GM19238 (cell line): Measurements from ENCODE around the gene SMAD3.
A peak's percentile ranks its signal among the peaks of the same experiment; 100 is the strongest.

Experiments
- DNase-seq: peaks from one replicate; pipeline ENCODE4 v3.0.0; 2011; ENCODE audit warnings: low spot score; ENCODE audit not compliant: insufficient read length

SMAD3 gene

GRCh38 chr15:67161881-67162280 lies 96.5 kb downstream of the SMAD3 start:
- DNase-seq, result no peak

DNA sequence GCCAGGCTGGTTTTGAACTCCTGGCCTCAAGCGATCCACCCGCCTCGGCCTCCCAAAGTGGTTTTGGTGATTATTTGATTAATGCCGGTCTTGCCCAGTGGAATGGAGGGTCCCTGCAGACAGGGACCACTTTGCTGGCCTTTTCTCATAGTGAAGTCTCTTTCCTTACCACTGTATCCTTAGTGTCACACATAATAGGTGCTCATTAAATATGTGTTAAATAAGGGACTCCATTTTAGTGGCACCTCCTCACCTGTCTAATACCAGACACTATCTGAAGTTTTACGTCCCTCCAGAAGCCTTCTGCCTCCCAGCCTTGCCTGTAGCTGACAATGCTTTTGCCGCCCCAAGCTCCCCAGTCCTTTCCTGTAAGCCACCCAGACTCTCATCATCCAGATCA lies 97.8 kb downstream of the SMAD3 start:
- DNase-seq, result no peak

DNA sequence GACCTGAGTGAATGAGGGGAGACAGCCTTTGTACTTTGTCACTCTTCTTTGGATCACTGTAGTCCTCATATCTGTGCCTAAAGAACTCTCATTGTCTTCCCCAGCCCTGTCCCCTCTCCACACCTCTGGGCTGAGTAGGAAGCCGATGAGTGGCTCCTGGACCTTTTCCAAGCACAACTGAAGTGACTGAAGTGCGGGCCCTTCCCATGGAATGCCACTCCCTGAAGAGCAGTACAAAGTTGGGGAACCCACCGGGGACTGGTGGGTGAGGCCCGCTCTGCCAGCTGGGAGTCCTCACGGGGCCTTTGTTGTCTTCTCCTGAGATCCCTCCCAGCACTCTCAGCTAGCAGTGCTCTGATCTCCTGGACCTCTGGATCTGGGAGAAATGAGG lies 99.0 kb downstream of the SMAD3 start:
- no peak for DNase-seq

GRCh38 chr15:67164811-67165253 lies 99.4 kb downstream of the SMAD3 start:
- no peak for DNase-seq

DNA sequence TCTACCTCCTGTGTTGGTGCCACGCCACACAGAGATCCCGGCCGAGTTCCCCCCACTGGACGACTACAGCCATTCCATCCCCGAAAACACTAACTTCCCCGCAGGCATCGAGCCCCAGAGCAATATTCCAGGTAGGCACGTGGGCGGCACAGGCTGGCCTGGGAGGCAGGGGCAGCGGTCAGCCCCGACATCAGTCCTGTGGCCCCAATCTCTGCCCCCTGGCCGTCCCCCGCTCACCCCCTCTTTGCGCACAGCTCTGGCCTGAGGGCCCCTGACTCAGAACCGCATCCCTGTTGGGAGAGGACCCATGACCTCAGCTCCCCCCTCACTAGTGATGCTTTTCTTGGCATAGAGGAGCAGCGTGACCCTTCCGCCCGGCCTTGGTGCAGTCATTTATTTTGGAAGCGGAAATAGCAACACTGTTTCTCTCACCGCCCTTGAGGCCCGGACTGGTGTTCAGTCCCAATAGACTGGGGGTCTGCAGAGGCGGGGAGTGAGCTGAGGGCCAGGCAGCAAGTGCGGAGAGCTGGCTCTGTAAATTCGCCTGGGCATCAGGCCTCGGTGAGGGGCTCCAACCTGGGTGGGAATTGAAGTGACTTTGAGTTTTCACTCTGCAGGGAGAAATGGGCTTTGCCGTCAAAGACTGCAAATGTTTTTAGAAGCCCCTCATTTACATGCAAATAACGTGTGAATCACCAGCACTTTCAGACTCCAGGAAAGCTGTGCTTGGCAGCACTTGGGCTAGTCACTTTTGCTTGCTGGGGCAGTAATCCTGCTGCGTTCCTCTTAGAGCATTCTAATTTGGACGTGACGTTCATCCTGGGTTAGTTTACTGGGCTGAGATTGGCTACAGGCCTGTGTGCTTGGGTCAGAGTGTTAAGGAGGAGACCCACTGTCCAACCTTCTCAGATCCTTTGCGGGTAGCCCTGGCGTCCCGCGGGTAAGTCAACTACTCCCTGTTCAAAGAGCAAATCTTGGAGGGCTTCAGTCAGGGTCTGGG lies 100.2 kb downstream of the SMAD3 start:
- DNase-seq, result no peak

GRCh38 chr15:67166280-67167009 lies 101.0 kb downstream of the SMAD3 start:
- DNase-seq, result no peak

GRCh38 chr15:67167091-67167490 lies 101.7 kb downstream of the SMAD3 start:
- no peak for DNase-seq

- DNase-seq, result no peak
Observed at GRCh38 chr15:67168694-67169093, 103.3 kb downstream of the SMAD3 start.

DNA sequence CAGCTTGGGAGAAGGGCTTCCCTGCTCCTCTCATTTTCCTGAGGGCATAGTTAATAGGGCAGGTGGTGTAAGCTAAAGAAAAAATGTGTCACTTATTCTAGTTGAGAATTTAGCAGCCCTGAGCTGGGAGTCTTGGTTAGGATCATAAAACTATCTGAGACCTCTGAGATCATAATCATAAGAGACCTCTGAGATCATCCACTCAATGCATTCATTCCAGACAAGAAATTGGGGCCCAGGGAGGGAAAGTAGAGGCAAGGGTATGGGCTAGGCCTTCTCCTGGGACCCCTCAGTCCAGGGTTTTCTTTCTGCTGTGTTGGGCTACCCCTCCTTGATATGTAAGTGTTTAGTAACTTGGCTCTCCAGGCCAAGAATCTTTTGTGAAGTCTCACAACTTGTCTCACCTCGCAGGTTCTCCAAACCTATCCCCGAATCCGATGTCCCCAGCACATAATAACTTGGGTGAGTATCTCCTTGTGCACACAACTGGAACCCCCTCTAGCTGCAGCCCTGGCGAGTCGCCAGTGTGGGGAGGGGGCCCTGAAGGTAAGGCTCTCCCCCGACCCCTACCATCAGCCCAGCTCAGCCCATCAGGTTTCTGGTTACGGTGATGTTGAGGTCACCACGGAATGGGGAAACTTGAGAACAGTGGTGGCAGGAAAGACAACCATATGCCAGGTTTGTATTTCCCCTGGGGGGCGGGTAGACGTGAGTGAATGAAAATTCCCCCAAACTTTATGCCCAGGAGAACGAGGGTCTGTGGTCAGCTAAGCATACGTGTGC lies 104.9 kb downstream of the SMAD3 start:
- no peak for DNase-seq

DNA sequence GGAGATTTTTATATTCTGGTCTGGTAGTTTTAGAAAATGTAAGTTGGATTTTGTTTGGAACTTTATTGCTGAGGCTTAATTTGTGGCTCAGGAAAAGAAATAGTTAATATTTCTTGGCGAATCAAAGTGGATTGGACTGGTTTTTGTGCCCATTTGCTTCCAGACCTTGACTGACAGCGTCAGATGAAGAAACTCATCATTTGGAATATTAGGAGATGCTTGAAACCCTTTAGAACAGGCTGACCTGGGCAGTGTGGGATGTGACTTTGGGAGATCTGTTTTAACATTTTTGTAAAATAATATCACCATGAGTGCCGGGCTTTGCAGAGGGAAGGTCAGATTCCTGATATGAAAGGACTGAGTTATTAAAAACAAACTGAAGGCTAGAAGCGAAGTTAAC lies 106.1 kb downstream of the SMAD3 start:
- DNase-seq, result no peak

DNA sequence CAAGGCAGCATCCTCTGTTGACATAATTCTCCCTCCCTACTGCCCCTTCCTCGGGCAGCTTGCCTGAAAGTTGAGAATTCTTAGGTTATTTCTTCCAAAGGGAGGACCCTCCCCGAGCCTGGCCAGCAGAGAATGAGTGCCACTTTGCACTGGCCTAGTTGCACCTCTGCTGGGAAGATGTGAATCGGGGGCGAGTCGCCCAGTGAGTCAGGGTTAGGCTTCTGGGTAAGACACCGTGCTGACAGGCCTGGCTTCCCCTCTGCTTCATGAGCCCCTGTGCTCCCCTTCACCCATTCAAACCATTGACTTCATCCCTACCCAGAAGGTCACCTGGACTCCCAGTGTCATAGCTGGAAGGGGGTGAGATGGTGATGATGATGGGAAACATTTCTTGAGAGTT lies 106.8 kb downstream of the SMAD3 start:
- DNase-seq, result no peak

DNA sequence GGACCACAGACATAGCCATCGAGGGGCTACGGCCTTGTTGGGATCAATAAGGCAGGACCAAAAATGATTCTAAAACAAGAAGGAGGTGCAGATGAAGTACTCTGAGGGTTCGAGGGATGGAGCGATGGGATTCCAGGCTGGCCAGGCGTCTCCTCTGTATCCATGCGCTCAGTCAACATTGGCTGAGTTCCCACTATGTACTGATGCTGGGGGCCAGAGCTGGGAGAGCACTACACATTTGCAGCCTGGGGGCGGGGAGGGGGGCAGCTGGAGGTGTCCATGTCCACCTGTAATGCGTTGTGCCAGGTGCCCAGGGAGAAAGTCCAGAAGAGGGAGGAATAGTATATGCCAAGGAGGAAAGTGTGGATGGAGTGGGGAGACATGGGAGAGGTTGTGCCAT lies 107.6 kb downstream of the SMAD3 start:
- no peak for DNase-seq

GRCh38 chr15:67173786-67174185 lies 108.4 kb downstream of the SMAD3 start:
- no peak for DNase-seq

- no peak for DNase-seq
Observed at GRCh38 chr15:67174446-67174845, 109.0 kb downstream of the SMAD3 start.

GRCh38 chr15:67174864-67175573 lies 109.6 kb downstream of the SMAD3 start:
- no peak for DNase-seq

- DNase-seq, result peak; percentile 39
Observed at GRCh38 chr15:67175643-67176071, 110.3 kb downstream of the SMAD3 start.

GRCh38 chr15:67176195-67176971 lies 111.0 kb downstream of the SMAD3 start:
- no peak for DNase-seq

GRCh38 chr15:67177752-67178151 lies 112.3 kb downstream of the SMAD3 start:
- DNase-seq, result no peak

- DNase-seq, result no peak
Observed at GRCh38 chr15:67178569-67179210, 113.3 kb downstream of the SMAD3 start.
